GM08714 (cell line): ENCODE measurements around the gene ERMAP.
"Not testable (repeated sequence)": the region's sequence is repeated elsewhere in the genome, so short reads cannot be mapped to it uniquely, and the experiment has no call there.

Experiments
- H3K4me3 ChIP-seq: fragments of 200-500 bp; sonication (Bioruptor generic); 2 replicates; pipeline ENCODE4 v1.5.1; 2014; ENCODE audit warnings: mild to moderate bottlenecking, low read length, inconsistent platforms
- ZNF274 ChIP-seq: IDR thresholded peaks from 2 replicates; pipeline ENCODE4 v1.6.1; 2012; ENCODE audit warnings: mild to moderate bottlenecking, low read depth, low read length

ERMAP gene

DNA sequence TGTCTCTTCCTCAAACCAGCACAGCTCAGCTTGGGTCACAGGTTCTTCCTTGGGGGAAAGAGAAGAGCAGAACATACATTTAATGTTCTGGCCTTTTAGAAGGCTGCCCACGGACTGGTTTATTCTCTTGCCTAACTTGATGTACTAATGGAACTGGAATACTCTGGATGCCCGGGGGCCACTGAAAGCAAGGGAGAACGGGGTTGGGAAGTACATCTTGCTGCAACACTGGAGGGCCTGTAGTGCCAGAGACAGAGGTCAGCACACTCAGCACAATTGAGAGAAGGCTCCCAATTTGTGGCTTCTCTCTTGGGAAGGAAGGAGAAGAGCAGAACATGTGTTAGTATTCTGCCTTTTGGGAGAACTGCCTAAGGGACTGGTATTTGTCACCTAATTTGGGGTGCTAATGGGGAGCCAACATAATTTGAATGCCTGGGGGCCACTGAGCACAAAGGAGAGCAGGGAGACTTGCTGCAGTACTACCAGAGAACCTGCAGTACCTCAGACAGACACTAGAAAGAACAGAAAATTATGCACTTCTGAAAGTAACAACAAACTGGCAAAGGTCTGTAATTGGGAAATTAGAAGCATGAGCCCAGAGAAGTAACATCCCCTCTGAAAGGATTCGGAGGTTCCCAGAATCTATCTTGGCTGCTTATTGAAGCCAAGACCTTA is 43.6 kb downstream of the ERMAP start:
- no peak overlapping the region for H3K4me3 ChIP-seq
- TF ChIP-seq ZNF274 = no peak

DNA sequence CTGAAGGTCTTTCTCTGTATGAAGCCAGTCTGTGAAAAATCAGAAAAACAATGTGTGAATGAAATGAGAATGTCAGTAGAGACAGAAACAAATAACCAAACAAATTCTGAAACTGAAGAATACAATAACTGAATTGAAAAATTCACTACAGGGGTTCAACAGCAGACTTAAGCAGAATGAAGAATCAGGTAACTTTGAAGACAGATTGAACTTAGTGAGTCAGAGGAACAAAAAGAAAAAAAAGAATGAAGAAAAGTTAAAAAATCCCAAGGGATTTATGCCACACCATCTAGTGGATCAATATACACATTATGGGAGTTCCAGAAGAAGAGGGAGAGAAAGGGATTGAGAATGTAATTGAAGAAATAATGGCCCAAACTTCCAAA is 44.1 kb downstream of the ERMAP start:
- H3K4me3 ChIP-seq = no peak overlapping the region
- TF ChIP-seq ZNF274 = no peak

DNA sequence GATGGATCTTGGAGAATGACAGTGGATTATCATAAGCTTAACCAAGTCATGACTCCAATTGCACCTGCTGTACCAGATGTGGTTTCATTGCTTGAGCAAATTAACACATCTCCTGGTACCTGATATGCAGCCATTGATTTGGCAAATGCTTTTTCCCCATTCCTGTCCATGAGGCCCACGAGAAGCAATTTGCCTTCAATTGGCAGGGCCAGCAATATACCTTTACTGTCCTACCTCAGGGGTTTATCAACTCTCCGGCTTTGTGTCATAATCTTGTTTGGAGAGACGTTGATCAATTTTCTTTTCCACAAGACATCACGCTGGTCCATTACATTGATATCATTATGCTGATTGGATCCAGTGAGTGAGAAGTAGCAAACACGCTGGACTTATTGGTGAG is 49.6 kb downstream of the ERMAP start:
- no peak for TF ChIP-seq ZNF274

DNA sequence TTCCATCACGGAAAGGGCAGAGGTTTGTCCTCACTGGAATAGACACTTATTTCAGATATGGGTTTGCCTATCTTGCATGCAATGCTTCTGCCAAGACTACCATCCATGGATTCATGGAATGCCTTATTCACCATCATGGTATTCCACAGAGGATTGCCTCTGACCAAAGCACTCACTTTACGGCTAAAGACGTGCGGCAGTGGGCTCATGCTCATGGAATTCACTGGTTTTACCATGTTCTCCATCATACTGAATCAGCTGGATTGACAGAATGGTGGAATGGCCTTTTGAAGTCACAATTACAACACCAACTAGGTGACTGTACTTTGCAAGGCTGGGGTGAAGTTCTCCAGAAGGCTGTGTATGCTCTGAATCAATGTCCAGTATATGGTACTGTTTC is 51.5 kb downstream of the ERMAP start:
- H3K4me3 ChIP-seq = not testable (repeated sequence)

More for the DNA sequence above, 49.6 kb downstream of the ERMAP start:
- H3K4me3 ChIP-seq = no peak overlapping the region

DNA sequence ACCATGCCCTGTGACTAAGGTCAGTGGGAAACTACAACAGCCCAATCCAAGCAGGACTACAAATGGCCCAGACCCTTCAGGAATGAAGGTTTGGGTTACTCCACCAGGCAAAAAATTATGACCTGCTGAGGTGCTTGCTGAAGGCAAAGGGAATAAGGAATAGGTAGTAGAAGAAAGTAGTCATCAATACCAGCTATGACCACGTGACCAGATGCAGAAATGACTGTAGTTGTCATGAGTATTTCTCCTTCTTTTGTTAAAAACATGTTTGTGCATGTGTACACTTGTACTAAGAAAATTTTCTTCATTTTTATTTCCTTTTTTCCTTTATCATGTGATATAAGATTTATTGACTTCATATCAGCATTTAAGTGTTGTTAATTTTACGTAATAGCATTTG is 52.3 kb downstream of the ERMAP start:
- not testable (repeated sequence) for H3K4me3 ChIP-seq

DNA sequence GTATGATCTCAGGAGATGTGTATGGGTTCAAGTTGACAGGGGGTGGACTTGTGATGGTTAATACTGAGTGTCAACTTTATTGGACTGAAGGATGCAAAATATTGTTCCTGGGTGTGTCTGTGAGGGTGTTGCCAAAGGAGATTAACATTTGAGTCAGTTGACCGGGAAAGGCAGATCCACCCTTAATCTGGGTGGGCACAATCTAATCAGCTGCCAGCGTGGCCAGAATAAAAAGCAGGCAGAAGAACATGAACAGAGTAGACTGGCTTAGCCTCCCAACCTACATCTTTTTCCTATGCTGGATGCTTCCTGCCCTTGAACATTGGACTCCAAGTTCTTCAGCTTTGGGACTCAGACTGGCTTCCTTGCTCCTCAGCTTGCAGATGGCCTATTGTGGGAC is 52.8 kb downstream of the ERMAP start:
- H3K4me3 ChIP-seq = not testable (repeated sequence)

DNA sequence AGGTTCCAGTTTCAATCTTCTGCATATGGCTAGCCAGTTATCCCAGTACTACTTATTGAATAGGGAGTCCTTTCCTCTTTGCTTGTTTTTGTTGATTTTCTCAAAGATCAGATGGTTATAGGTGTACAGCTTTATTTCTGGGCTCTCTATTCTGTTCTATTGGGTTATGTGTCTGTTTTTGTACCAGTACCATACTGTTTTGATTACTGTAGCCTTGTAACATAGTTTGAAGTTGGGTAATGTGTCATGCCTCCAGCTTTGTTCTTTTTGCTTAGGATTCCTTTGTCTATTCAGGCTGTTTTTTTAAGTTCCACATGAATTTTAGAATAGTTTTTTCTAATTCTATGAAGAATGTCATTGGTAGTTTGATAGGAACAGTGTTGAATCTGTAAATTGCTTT is 56.2 kb downstream of the ERMAP start:
- H3K4me3 ChIP-seq = not testable (repeated sequence)

DNA sequence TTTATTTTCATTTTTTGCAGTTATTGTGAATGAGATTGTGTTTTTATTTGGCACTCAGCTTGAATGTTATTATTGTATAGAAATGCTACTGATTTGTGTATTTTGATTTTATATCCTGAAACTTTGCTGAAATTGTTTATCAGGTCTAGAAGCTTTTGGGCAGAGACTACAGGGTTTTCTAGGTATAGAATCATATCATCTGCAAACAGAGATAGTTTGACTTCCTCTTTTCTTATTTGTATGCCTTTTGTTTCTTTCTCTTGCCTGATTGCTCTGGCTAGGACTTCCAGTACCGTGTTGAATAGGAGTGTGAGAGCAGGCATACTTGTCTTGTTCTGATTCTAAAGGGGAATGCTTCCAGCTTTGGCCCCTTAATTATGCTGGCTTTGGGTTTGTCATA is 56.7 kb downstream of the ERMAP start:
- H3K4me3 ChIP-seq = no peak overlapping the region
- TF ChIP-seq ZNF274 = no peak

DNA sequence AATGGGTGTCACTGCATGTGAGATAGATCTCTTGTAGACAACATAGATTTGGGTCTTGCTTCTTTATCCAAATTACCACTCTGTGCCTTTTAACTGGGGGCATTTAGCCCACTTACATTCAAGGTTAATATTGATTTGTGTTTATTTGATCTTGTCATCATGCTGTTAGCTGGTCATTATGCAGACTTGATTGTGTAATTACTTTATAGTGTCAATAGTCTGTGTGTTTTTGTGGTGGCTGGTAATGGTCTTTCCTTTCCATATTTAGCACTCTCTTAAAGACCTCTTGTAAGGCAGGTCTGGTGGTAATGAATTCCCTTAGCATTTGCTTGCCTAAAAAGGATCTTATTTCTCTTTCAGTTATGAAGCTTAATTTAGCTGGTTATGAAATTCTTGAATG is 59.1 kb downstream of the ERMAP start:
- TF ChIP-seq ZNF274 = no peak
- no peak overlapping the region for H3K4me3 ChIP-seq

DNA sequence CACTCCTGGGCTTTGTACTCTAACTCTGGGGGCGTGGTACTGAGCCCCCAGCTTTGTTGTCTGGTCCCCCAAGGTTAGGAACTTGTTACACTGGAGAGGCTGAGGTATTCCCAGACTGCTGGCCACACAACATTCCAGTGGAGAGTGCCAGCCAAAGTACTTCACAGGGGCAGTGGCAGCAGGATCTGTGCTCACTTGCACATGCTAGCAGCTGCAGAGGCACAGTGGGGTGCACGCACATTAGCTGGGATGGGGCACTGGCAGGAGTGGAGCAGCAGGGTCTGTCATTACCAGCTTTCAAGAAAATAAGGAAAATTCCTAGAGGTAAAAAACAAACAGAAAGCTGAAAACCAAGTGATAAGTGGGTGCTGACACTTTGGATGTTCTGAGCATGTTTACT is 60.5 kb downstream of the ERMAP start:
- H3K4me3 ChIP-seq = no peak overlapping the region
- no peak for TF ChIP-seq ZNF274

DNA sequence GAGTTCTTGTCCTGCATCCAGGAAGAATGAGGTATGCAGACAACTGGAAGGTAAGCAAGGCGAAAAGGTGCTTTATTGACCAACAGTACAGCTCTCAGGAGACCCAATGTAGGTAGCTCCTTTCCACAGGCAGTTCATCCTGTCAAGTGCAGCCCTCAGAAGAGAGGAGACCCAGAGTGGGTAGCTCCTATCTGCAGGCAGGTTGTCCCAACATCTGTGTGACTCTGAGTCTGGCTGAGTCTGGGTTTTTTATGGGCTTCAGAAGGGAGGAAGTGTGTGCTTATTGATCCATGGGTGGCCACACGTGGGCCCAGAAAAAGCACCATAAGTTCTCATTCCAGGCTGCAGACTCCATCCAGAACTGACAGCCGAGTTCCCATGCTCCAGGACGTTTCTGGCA is 63.5 kb downstream of the ERMAP start:
- no peak overlapping the region for H3K4me3 ChIP-seq
- TF ChIP-seq ZNF274 = no peak

DNA sequence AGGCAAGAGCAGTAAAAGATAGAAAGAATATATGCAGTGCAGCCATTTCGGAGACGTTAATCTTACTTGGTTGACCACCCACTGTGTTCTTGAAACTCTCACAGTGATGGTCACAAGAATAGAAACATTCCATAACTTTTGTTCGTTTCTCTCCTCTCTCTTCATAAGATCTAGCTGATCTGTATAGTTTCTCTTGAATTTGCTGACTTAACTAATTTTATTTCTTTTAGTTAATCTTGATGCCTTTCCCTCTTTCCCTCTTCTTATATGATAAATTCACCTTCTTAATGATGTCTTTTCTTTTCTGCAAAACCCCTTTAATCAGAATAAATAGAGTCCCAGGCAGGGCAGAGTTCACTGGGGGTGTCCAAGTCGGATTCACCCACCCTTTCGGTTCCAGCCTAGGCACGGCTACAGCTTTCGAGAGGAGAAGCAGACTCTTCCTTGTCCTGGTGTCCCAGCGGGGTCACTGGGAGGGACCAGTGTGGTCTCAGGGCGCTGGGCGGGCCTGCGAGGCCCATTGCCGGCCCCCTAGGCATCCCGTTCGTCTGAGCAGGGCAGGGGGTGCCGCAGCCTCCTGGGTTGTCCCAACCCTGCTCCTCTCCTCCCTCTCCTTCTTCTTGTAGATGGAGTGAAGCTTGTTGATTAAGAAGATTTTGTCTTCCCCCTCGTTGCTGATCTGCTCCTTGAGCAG is 69.3 kb downstream of the ERMAP start:
- H3K4me3 ChIP-seq = no peak overlapping the region
- TF ChIP-seq ZNF274 = no peak

DNA sequence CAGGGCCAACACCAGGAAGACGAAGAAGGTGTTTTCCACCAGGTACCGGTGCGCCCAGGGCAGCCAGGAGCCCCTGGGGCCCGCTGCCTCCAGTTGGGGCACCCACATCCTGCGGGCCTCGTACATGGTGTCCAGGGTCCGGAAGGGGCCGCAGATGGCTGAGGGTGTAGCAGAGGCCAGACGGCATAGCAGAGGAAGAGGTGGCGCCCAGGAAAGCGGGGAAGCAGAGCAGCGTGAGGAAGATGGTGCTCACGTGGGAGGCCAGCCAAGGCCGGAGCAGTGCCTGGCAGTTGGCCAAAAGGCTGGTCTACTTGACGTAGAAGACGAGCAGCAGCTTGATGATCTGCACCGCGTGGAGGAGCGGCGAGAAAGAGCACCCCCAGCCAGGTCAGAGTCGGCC is 69.9 kb downstream of the ERMAP start:
- no peak for TF ChIP-seq ZNF274
- H3K4me3 ChIP-seq = no peak overlapping the region

DNA sequence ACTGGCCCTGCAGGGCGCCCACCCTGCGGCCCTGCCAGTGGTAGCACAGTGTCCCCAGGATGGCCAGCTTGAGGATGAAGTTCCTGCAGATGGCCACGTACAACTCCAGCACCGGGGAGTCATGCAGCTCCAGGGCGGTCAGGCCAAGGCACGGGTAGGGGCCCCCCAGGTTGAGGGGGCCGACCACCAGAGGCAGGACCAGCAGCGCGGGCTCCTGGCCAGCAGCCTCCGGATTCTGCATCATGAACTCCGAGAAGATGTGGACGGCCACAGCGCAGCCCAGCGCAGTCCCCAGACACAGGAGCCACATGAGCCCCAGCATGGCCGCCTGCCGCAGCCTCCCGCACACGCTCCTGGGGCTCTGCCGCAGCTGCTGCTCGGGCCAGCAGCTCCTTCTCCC is 70.4 kb downstream of the ERMAP start:
- no peak for TF ChIP-seq ZNF274
- no peak overlapping the region for H3K4me3 ChIP-seq

DNA sequence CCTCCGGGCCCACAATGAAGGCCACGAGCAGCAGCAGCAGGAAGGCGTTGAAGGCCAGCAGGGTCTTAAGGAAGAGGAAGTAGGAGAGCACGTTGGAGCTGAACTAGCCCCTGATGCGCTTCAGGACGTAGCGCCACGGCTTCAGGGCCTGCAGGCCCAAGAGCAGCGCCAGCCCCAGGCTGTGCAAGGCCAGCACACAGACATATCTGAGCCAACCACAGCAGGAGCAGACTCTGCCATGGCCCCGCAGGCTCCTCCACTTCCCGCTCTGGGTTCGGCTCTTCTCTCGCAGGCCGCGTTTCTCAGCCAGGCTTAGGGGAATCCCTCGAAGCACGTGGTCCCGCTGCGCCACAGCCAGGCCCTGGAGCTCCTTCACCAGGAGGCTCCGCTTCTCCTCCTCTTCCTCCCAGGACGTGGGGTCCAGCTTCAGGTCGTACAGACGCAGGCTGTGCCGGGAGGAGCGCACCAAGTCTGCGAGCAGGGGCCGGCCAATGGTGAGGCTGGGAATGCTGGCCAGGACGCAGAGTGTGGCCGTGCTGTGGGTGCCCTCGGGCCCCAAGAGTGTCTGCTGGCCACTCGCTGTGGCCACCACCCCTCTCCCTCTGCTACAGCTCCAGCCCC is 71.2 kb downstream of the ERMAP start:
- no peak for TF ChIP-seq ZNF274
- no peak overlapping the region for H3K4me3 ChIP-seq

DNA sequence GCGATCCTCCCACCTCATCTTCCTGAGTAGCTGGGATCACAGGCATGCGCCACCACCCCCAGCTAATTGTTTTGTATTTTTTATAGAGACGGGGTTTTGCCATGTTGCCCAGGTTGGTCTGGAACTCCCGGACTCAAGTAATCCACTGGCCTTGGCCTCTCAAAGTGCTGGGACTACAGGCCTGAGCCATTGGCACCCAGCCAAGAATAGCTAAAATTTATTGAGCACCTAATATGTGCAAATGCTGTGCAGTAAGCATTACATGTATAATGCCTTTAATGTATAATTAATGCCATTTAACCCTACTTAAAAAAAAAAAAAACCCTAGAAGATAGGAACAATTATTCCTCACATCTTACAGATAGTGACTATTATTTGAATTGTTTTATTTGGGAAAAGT is 72.3 kb downstream of the ERMAP start:
- TF ChIP-seq ZNF274 = no peak

More for the DNA sequence above, 72.3 kb downstream of the ERMAP start:
- no peak overlapping the region for H3K4me3 ChIP-seq
